ES-I3 (cell line): ENCODE data around the gene NOL7.

ENCODE experiments used
- H3K36me3 ChIP-seq: 2 replicates; pipeline ENCODE4 v1.6.1; 2013; ENCODE audit warnings: mild to moderate bottlenecking, low read length, control low read depth, moderate library complexity; ENCODE audit not compliant: insufficient read depth
- H3K4me1 ChIP-seq: 2 replicates; pipeline ENCODE4 v1.6.1; 2013; ENCODE audit warnings: mild to moderate bottlenecking, control low read depth, low read length; ENCODE audit not compliant: insufficient read depth
- H3K9ac ChIP-seq: 2 replicates; pipeline ENCODE4 v1.6.1; 2013; ENCODE audit warnings: low read depth, mild to moderate bottlenecking, low read length, moderate library complexity
- H3K9me3 ChIP-seq: 2 replicates; pipeline ENCODE4 v1.6.1; 2013; ENCODE audit warnings: mild to moderate bottlenecking, low read length, moderate library complexity; ENCODE audit not compliant: control insufficient read depth, insufficient read depth

Gene NOL7

GRCh38 chr6:13581700-13582229 is 33.4 kb upstream of the NOL7 start:
- H3K9ac ChIP-seq: no peak overlapping the region
- no peaks in the 10 kb centered on the region for H3K9me3 ChIP-seq
- no peaks in the 10 kb centered on the region for H3K4me1 ChIP-seq
- 0 out of 2 replicates have a peak, but pooled peaks cover 6% of the 10 kb centered on the region for H3K36me3 ChIP-seq

GRCh38 chr6:13586603-13587542 is 28.3 kb upstream of the NOL7 start:
- no peaks in the 10 kb centered on the region for H3K9me3 ChIP-seq
- H3K4me1 ChIP-seq: no peaks in the 10 kb centered on the region
- H3K9ac ChIP-seq: no peak overlapping the region
- H3K36me3 ChIP-seq: 0 out of 2 replicates have a peak, but pooled peaks cover 6% of the 10 kb centered on the region

GRCh38 chr6:13589801-13590200 is 25.3 kb upstream of the NOL7 start:
- Histone ChIP-seq H3K9ac (no peak overlapping the region), H3K9me3 (no peaks in the 10 kb centered on the region), H3K36me3 (0 out of 2 replicates have a peak, but pooled peaks cover 1% of the 10 kb centered on the region), H3K4me1 (no peaks in the 10 kb centered on the region)

GRCh38 chr6:13590574-13591153 is 24.5 kb upstream of the NOL7 start:
- Histone ChIP-seq H3K36me3 (no peaks in the 10 kb centered on the region), H3K9me3 (no peaks in the 10 kb centered on the region), H3K9ac (no peak overlapping the region), H3K4me1 (no peaks in the 10 kb centered on the region)

- Histone ChIP-seq H3K9ac (no peak overlapping the region), H3K4me1 (no peaks in the 10 kb centered on the region), H3K36me3 (no peaks in the 10 kb centered on the region), H3K9me3 (no peaks in the 10 kb centered on the region)
Measured at GRCh38 chr6:13591205-13591921, 23.8 kb upstream of the NOL7 start.

GRCh38 chr6:13593103-13593502 is 22.0 kb upstream of the NOL7 start:
- no peaks in the 10 kb centered on the region; the same call in 1 of the 2 replicates for H3K36me3 ChIP-seq
- no peak overlapping the region for H3K9ac ChIP-seq
- H3K9me3 ChIP-seq: no peaks in the 10 kb centered on the region
- H3K4me1 ChIP-seq: no peaks in the 10 kb centered on the region

- no peaks in the 10 kb centered on the region for H3K4me1 ChIP-seq
- H3K36me3 ChIP-seq: no peaks in the 10 kb centered on the region; the same call in 1 of the 2 replicates
- H3K9ac ChIP-seq: no peak overlapping the region
- H3K9me3 ChIP-seq: no peaks in the 10 kb centered on the region
Measured at GRCh38 chr6:13593720-13594119, 21.4 kb upstream of the NOL7 start.

- H3K4me1 ChIP-seq: no peaks in the 10 kb centered on the region
Measured at GRCh38 chr6:13597073-13597472, 18.1 kb upstream of the NOL7 start.

GRCh38 chr6:13600036-13600435 is 15.1 kb upstream of the NOL7 start:
- no peaks in the 10 kb centered on the region; the same call in 1 of the 2 replicates for H3K36me3 ChIP-seq
- no peaks in the 10 kb centered on the region for H3K9me3 ChIP-seq
- H3K9ac ChIP-seq: no peak overlapping the region
- no peaks in the 10 kb centered on the region for H3K4me1 ChIP-seq

More at GRCh38 chr6:13597073-13597472, 18.1 kb upstream of the NOL7 start:
- Histone ChIP-seq H3K36me3 (no peaks in the 10 kb centered on the region; the same call in 1 of the 2 replicates), H3K9ac (no peak overlapping the region), H3K9me3 (no peaks in the 10 kb centered on the region)

GRCh38 chr6:13604135-13604534 is 11.0 kb upstream of the NOL7 start:
- Histone ChIP-seq H3K9ac (no peak overlapping the region), H3K9me3 (no peaks in the 10 kb centered on the region), H3K4me1 (no peaks in the 10 kb centered on the region), H3K36me3 (no peaks in the 10 kb centered on the region; the same call in 1 of the 2 replicates)

GRCh38 chr6:13604546-13605416 is 10.4 kb upstream of the NOL7 start:
- Histone ChIP-seq H3K9ac (no peak overlapping the region), H3K9me3 (no peaks in the 10 kb centered on the region), H3K36me3 (no peaks in the 10 kb centered on the region; the same call in 1 of the 2 replicates), H3K4me1 (no peaks in the 10 kb centered on the region)

- Histone ChIP-seq H3K9ac (no peak overlapping the region), H3K9me3 (no peaks in the 10 kb centered on the region), H3K4me1 (no peaks in the 10 kb centered on the region), H3K36me3 (no peaks in the 10 kb centered on the region; the same call in 1 of the 2 replicates)
Measured at GRCh38 chr6:13605634-13606033, 9.5 kb upstream of the NOL7 start.

GRCh38 chr6:13611715-13612114 is 3.4 kb upstream of the NOL7 start:
- Histone ChIP-seq H3K4me1 (peaks cover 11% of the 10 kb centered on the region), H3K9ac (no peak overlapping the region), H3K36me3 (0 out of 2 replicates have a peak, but pooled peaks cover 4% of the 10 kb centered on the region), H3K9me3 (no peaks in the 10 kb centered on the region)
